ENCODE data around the gene SPOCK1. TPM values are rescaled to one million over a fixed set of nuclear protein-coding genes. Genes with fewer than 3 reads are reported as not detected.

SPOCK1 gene
- total and polyA plus RNA-seq, 2 donors (not counting 3 experiments of a cell fraction or from before 2014, with no cell fraction given), result 144 to 280 TPM

GRCh38 chr5:137286025-137286610 lies 213.0 kb downstream of the SPOCK1 start:
- Histone ChIP-seq H3K27me3 (ENCODE audit: control insufficient read depth in 2 of 2, insufficient read depth in 2 of 2, low read length in 2 of 2) (no peaks in the 10 kb centered on the region), H3K9ac (replicated peaks; ENCODE audit: extremely low read depth, insufficient read depth, low read length) (no peak overlapping the region), H3K4me1 (ENCODE audit: control insufficient read depth, extremely low read depth, insufficient read depth, low read length) (no peaks in the 10 kb centered on the region), H3K4me3 (replicated peaks in 1 of 3; ENCODE audit: insufficient read depth in 1 of 3, low read depth in 1 of 3, low read length in 3 of 3) (no peak overlapping the region), H3K9me3 (replicated peaks; ENCODE audit: control insufficient read depth, insufficient read depth, low read length) (no peaks in the 10 kb centered on the region), H3K27ac (ENCODE audit: insufficient read depth, low read depth, low read length) (no peak overlapping the region), H3K36me3 (ENCODE audit: control insufficient read depth in 2 of 2, extremely low read depth in 1 of 2, insufficient read depth in 2 of 2, low read length in 2 of 2) (no peaks in the 10 kb centered on the region), H3K79me2 (ENCODE audit: control insufficient read depth, insufficient read depth, low read length) (peaks cover 35% of the 10 kb centered on the region), H3K4me2 (ENCODE audit: insufficient read depth, low read length) (no peak overlapping the region), H2AFZ (ENCODE audit: low read depth, low read length) (no peak overlapping the region), H3K9me1 (replicated peaks; ENCODE audit: control insufficient read depth, extremely low read depth, insufficient read depth, low read length) (no peaks in the 10 kb centered on the region), H4K20me1 (replicated peaks; ENCODE audit: control insufficient read depth, extremely low read depth, insufficient read depth, low read length) (no peaks in the 10 kb centered on the region)
- intact Hi-C loops (cut with micrococcal nuclease), result no loop called here
- CTCF ChIA-PET, result no interaction called here
- FAIRE-seq, result no peak
- TF ChIP-seq MAX (IDR thresholded peaks at IDR 0.05; ENCODE audit: insufficient read depth, insufficient read length) (no peak), FOS (IDR thresholded peaks at IDR 0.05; ENCODE audit: borderline replicate concordance, insufficient read depth, low read length) (no peak), CTCF (IDR thresholded peaks at IDR 0.05; ENCODE audit: extremely low read depth in 1 of 2, insufficient read depth in 1 of 2, low read depth in 1 of 2, low read length in 2 of 2) (no peak), GATA2 (IDR thresholded peaks at IDR 0.05; ENCODE audit: insufficient read depth, insufficient read length, low read depth, low read length) (no peak), POLR2AphosphoS5 (IDR thresholded peaks at IDR 0.05; ENCODE audit: insufficient read depth, low read depth, low read length) (no peak), POLR2A (IDR thresholded peaks at IDR 0.05; ENCODE audit: low read depth, low read length) (no peak), JUN (IDR thresholded peaks at IDR 0.05; ENCODE audit: borderline replicate concordance, insufficient read depth, insufficient read length, low read depth) (no peak), EZH2 (IDR thresholded peaks at IDR 0.05; ENCODE audit: borderline replicate concordance, low read depth, low read length, severe bottlenecking) (no peak), MYC (IDR thresholded peaks at IDR 0.05; ENCODE audit: low read depth, low read length) (no peak)
- BruUV-seq (replicated peaks), result no TSS peak
- POLR2A ChIA-PET, result no interaction called here
- DNase-seq (ENCODE audit: low read depth, low spot score), result no peak
- dilution Hi-C loops (cut with MboI; ENCODE audit: extremely low pct_ligation_motif_present, low sequenced_read_pairs), result no loop called here

All from endothelial cell of umbilical vein (primary cell).